Vagina (tissue), 2 donors: Measurements from ENCODE around the gene LALBA. TPM values are rescaled to one million over a fixed set of nuclear protein-coding genes. Genes with fewer than 3 reads are reported as not detected.
"Not testable (repeated sequence)": the region's sequence is repeated elsewhere in the genome, so short reads cannot be mapped to it uniquely, and the experiment has no call there.

Experiments
- DNase-seq, 2 donors: peaks; one replicate each; pipeline ENCODE4 v3.0.0-alpha.2; 2017; ENCODE audit errors: extremely low spot score in 2 of 2
- H3K27ac ChIP-seq: fragments of 200-600 bp; sonication (generic); one replicate; pipeline ENCODE4 v1.5.1; 2019
- H3K27me3 ChIP-seq: fragments of 200-600 bp; sonication (generic); one replicate; pipeline ENCODE4 v1.5.1; 2019
- H3K36me3 ChIP-seq, 2 donors: fragments of 200-600 bp; sonication (generic); one replicate each; pipeline ENCODE4 v1.5.1; 2017 to 2019
- H3K4me1 ChIP-seq: fragments of 200-600 bp; sonication (generic); one replicate; pipeline ENCODE4 v1.5.1; 2019
- H3K4me3 ChIP-seq, 2 donors: fragments of 200-600 bp; sonication (generic); 1 replicate in 1 of 2; 2 replicates in 1 of 2; pipeline ENCODE4 v1.5.1; 2016 to 2019
- H3K9me3 ChIP-seq: fragments of 200-600 bp; sonication (generic); one replicate; pipeline ENCODE4 v1.5.1; 2019
- CTCF ChIP-seq, 3 experiments: fragments of 450-650 bp in 2 of 3; fragments of 200-600 bp in 1 of 3; sonication (generic) in 1 of 3; IDR thresholded peaks; one replicate each; pipeline ENCODE4 v1.5.1; 2017 to 2019; ENCODE audit warnings: antibody characterized with exemption in 3 of 3, mild to moderate bottlenecking in 2 of 3, moderate library complexity in 2 of 3
- POLR2A ChIP-seq, 2 donors: fragments of 450-650 bp; IDR thresholded peaks; one replicate each; pipeline ENCODE4 v1.6.1; 2017; ENCODE audit warnings: antibody characterized with exemption in 2 of 2, mild to moderate bottlenecking in 2 of 2, moderate library complexity in 2 of 2
- POLR2AphosphoS5 ChIP-seq, 2 donors: sonication (generic); formaldehyde crosslinking; IDR thresholded peaks; one replicate each; pipeline ENCODE4 v1.9.0; 2017; ENCODE audit warnings: antibody characterized with exemption in 2 of 2, mild to moderate bottlenecking in 2 of 2, low read depth in 1 of 2; ENCODE audit not compliant: insufficient read depth in 1 of 2
- intact Hi-C: fragments of 100-400 bp; cut with DNase I; formaldehyde crosslinking; loops from one replicate; pipeline ENCODE4 v1.15.1; 2023
- total RNA-seq: library from RNA; depleted of rRNA; stranded (reverse); fragments of >200 nt; gene quantifications from one replicate; pipeline ENCODE4 v1.2.3, GENCODE V29; 2016

The LALBA gene
- total RNA-seq, 1 donor from 2014 or later: not detected

DNA sequence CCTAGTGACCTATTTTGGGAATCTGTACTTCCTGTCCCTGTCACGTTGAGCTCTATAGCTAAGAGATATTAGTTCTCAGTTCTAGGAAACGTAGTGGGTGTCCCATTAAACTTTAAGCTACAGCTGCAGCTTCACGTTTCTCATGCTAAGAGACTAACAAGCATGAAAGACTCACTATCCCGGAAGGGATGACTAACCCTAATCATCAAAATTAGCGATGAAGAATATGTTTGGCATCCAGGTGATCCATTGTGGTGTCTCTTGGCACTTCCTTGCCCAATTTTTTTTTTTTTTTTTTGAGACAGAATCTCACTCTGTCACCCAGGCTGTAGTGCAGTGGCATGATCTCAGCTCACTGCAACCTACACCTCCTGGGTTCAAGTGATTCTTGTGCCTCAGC lies 11.0 kb upstream of the LALBA start:
- Histone ChIP-seq H3K9me3 (no peaks in the 10 kb centered on the region), H3K4me1 (no peaks in the 10 kb centered on the region), H3K4me3 (no peak overlapping the region), H3K27me3 (no peaks in the 10 kb centered on the region), H3K36me3 (no peaks in the 10 kb centered on the region), H3K27ac (no peak overlapping the region)
- no peak for TF ChIP-seq CTCF (IDR thresholded peaks at IDR 0.05)
- intact Hi-C loops: no loop called here
- DNase-seq: no peak

GRCh38 chr12:48572326-48572725 lies 2.5 kb upstream of the LALBA start:
- H3K4me3 ChIP-seq: no peak overlapping the region
- H3K4me1 ChIP-seq: no peaks in the 10 kb centered on the region
- H3K9me3 ChIP-seq: no peaks in the 10 kb centered on the region
- no peak overlapping the region for H3K27ac ChIP-seq
- TF ChIP-seq POLR2AphosphoS5 (IDR thresholded peaks at IDR 0.05; ENCODE audit: insufficient read depth in 1 of 2, low read depth in 1 of 2) (no peak), CTCF (IDR thresholded peaks at IDR 0.05) (no peak), POLR2A (IDR thresholded peaks at IDR 0.05) (no peak)
- no peak for DNase-seq
- no peaks in the 10 kb centered on the region for H3K27me3 ChIP-seq
- intact Hi-C loops: no loop called here
- H3K36me3 ChIP-seq: no peaks in the 10 kb centered on the region

DNA sequence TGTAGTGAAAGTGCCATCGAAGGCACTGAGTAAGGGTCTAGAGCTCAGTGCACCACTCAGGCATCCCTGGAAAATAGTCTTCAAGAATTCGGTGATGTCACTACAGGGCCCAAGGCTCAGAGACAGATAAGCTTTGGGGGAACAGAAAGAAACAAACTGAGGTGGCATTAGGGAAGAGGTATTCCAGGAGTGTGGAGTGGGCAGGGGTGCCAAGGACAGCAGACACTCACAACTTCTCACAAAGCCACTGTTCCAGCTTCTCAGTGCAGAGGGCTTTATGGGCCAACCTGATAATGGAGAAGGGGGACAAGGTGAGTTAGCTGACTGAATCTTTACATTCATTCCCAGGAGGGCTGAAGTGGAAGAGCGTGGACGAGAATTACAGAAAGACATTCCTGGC lies 2.1 kb downstream of the LALBA start:
- TF ChIP-seq POLR2A (IDR thresholded peaks at IDR 0.05) (no peak), POLR2AphosphoS5 (IDR thresholded peaks at IDR 0.05; ENCODE audit: insufficient read depth in 1 of 2, low read depth in 1 of 2) (no peak), CTCF (IDR thresholded peaks at IDR 0.05) (no peak)
- peak in 1 of 2 donors; percentile 58 for DNase-seq
- intact Hi-C loops: no loop called here
- Histone ChIP-seq H3K4me1 (no peaks in the 10 kb centered on the region), H3K27ac (no peak overlapping the region), H3K4me3 (no peak overlapping the region), H3K36me3 (no peaks in the 10 kb centered on the region), H3K27me3 (no peaks in the 10 kb centered on the region), H3K9me3 (no peaks in the 10 kb centered on the region)

DNA sequence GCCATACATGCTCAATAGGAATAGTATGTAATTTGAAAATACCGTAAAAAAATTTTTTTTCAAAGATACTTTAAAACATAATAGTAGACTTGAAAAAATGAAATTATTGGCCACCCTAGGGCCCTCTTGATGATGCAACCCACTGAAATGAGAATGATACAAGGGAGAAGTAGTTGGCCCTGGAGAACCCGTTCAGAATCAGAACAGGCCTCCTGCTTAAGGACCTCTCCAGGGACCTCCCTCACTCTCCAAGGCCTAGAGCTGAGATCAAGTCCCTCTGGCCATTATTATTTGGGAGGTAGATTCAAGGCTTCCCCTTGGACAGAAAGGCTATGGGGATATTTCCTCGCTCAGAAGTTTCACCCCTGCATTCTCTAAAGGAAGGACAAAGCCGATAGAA lies 11.9 kb downstream of the LALBA start:
- H3K27ac ChIP-seq: no peak overlapping the region
- TF ChIP-seq POLR2AphosphoS5 (IDR thresholded peaks at IDR 0.05; ENCODE audit: insufficient read depth in 1 of 2, low read depth in 1 of 2): no peak
- TF ChIP-seq POLR2A (IDR thresholded peaks at IDR 0.05): no peak
- no peak for TF ChIP-seq CTCF (IDR thresholded peaks at IDR 0.05)
- intact Hi-C loops: no loop called here
- no peaks in the 10 kb centered on the region for H3K27me3 ChIP-seq
- H3K4me3 ChIP-seq: no peak overlapping the region
- no peaks in the 10 kb centered on the region for H3K36me3 ChIP-seq
- H3K9me3 ChIP-seq: no peaks in the 10 kb centered on the region
- H3K4me1 ChIP-seq: no peaks in the 10 kb centered on the region
- DNase-seq: no peak

DNA sequence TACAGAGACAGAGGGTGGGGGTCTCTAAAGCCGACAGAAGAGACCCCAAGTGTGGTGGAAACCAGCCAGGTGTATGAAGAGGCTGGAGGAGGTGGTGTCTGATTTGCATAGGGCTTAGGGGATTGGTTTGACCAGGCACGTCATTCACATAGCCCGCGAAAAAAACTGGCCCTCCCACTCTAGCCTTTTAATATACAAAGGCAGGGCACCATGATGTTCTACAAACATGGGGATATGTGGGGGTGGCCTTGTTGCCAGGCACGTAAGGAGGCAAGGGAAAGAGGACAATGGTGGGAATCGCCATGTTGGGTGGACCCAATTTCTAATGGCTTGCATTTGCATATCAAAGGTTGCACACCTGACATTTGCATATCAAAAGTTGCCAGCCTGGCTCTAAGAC lies 13.2 kb downstream of the LALBA start:
- no peaks in the 10 kb centered on the region for H3K36me3 ChIP-seq
- intact Hi-C loops: no loop called here
- no peaks in the 10 kb centered on the region for H3K9me3 ChIP-seq
- no peak overlapping the region for H3K4me3 ChIP-seq
- no peak overlapping the region for H3K27ac ChIP-seq
- TF ChIP-seq CTCF (IDR thresholded peaks at IDR 0.05) (no peak), POLR2A (IDR thresholded peaks at IDR 0.05) (no peak), POLR2AphosphoS5 (IDR thresholded peaks at IDR 0.05; ENCODE audit: insufficient read depth in 1 of 2, low read depth in 1 of 2) (no peak)
- no peaks in the 10 kb centered on the region for H3K4me1 ChIP-seq
- H3K27me3 ChIP-seq: no peaks in the 10 kb centered on the region
- DNase-seq: peak in 1 of 2 donors; percentile 44

- DNase-seq, H3K4me1 ChIP-seq, H3K9me3 ChIP-seq, H3K36me3 ChIP-seq, H3K4me3 ChIP-seq, intact Hi-C loops, H3K27me3 ChIP-seq, H3K27ac ChIP-seq: not testable (repeated sequence)
Observed at GRCh38 chr12:48553666-48554343, 16.0 kb downstream of the LALBA start.

- H3K9me3 ChIP-seq, H3K4me1 ChIP-seq, H3K36me3 ChIP-seq, H3K27ac ChIP-seq, H3K4me3 ChIP-seq, DNase-seq, intact Hi-C loops, H3K27me3 ChIP-seq: not testable (repeated sequence)
Observed at GRCh38 chr12:48551636-48552035, 18.2 kb downstream of the LALBA start.

DNA sequence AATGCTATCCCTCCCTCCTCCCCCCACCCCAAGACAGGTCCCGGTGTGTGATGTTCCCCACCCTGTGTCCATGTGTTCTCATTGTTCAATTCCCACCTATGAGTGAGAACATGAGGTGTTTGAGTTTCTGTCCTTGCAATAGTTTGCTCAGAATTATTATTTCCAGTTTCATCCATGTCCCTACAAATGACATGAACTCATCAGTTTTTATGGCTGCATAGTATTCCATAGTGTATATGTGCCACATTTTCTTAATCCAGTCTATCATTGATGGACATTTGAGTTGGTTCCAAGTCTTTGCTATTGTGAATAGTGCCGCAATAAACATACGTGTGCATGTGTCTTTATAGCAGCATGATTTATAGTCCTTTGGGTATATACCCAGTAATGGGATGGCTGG lies 22.8 kb downstream of the LALBA start:
- H3K27ac ChIP-seq, DNase-seq: not testable (repeated sequence)

More for the DNA sequence above, 22.8 kb downstream of the LALBA start:
- H3K9me3 ChIP-seq, H3K4me1 ChIP-seq, H3K4me3 ChIP-seq, H3K36me3 ChIP-seq, intact Hi-C loops, H3K27me3 ChIP-seq: not testable (repeated sequence)
